Measurements from ENCODE around the gene STX16. TPM values are rescaled to one million over a fixed set of nuclear protein-coding genes. Genes with fewer than 3 reads are reported as not detected.
"Not testable (repeated sequence)": the region's sequence is repeated elsewhere in the genome, so short reads cannot be mapped to it uniquely, and the experiment has no call there.

The STX16 gene
- total RNA-seq, 1 experiment from 2014 or later: 86.0 TPM

DNA sequence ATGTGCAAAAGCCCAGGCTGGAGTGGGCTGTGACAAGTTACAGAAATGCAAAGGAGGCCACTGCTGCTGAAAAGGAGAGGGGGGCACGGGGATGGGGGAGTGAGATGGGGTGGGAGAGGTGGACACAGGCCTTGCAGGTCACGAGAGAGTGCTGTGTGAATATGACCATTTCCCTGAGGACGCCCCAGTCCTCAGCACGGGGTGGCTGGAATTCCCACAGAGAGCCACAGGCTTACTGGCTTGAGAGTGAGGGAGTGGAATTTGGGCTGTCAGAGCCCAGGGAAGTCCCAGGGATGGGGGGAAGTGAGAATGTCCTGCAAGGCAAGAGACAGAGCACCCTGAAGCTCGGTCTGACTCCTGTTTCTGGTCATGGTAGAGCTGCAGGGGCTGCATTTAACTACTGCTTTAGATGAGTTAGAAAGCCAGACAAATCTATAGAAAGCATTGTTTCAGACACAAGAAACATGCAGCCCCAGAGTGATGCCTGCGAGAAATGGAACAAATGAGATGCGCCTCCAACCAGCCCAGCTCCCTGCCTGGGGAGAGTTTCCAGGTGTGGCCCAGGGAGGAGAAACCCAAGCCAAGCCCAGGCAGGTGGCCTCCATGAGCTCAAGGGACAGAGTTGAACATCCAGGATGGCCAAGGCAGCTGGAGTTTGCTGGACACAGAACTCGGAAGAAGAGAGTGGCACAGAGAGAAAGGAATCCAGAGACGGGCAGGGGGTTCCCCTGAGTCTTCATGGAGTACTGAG lies 72.0 kb downstream of the STX16 start:
- no peak for DNase-seq
- TF ChIP-seq, protein P1, sequence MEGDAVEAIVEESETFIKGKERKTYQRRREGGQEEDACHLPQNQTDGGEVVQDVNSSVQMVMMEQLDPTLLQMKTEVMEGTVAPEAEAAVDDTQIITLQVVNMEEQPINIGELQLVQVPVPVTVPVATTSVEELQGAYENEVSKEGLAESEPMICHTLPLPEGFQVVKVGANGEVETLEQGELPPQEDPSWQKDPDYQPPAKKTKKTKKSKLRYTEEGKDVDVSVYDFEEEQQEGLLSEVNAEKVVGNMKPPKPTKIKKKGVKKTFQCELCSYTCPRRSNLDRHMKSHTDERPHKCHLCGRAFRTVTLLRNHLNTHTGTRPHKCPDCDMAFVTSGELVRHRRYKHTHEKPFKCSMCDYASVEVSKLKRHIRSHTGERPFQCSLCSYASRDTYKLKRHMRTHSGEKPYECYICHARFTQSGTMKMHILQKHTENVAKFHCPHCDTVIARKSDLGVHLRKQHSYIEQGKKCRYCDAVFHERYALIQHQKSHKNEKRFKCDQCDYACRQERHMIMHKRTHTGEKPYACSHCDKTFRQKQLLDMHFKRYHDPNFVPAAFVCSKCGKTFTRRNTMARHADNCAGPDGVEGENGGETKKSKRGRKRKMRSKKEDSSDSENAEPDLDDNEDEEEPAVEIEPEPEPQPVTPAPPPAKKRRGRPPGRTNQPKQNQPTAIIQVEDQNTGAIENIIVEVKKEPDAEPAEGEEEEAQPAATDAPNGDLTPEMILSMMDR (IDR thresholded peaks at IDR 0.05; ENCODE audit: unreplicated experiment): no peak
- CTCF ChIA-PET: interaction anchor here (0.6 to 1.0 kb wide), 3 partner anchors 25 to 1351 kb away, joined by 3 read pairs; no protein-coding TSS in a partner anchor
- H3K4me1 Mint-ChIP-seq (ENCODE audit: low read depth, unreplicated experiment): no peaks in the 10 kb centered on the region
- intact Hi-C loops (cut with micrococcal nuclease; ENCODE audit: unreplicated experiment): no loop called here
- no peaks in the 10 kb centered on the region for H3K36me3 Mint-ChIP-seq (ENCODE audit: insufficient read depth, unreplicated experiment)
- H3K27me3 Mint-ChIP-seq (ENCODE audit: unreplicated experiment): peaks cover 81% of the 10 kb centered on the region
- H3K4me3 Mint-ChIP-seq (ENCODE audit: low read depth, unreplicated experiment): no peak overlapping the region
- no TSS peak for BruUV-seq (replicated peaks)
- no peak overlapping the region for H3K27ac Mint-ChIP-seq (ENCODE audit: unreplicated experiment)
- no peaks in the 10 kb centered on the region for H3K9me3 Mint-ChIP-seq (ENCODE audit: low read depth, unreplicated experiment)

DNA sequence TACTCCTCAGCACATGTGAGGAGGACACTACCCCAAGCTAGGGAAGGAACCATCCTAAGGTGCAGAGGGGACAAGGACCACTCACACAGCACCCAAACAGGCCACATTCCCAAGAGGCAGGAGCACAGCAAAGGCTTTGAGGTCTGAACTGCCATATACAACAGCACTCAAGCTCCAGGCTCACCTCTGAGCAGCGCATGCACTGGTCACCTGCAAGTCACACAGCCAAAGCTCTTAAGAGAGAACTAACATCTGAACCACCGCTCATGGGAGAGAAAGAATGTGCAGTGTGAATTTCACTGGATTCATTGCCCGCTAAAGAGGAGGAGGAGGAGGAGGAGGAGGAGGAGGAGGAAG lies 72.5 kb downstream of the STX16 start:
- Mint-ChIP-seq H3K4me3 (ENCODE audit: low read depth, unreplicated experiment) (no peak overlapping the region), H3K36me3 (ENCODE audit: insufficient read depth, unreplicated experiment) (no peaks in the 10 kb centered on the region), H3K27ac (ENCODE audit: unreplicated experiment) (no peak overlapping the region), H3K9me3 (ENCODE audit: low read depth, unreplicated experiment) (no peaks in the 10 kb centered on the region), H3K4me1 (ENCODE audit: low read depth, unreplicated experiment) (no peaks in the 10 kb centered on the region), H3K27me3 (ENCODE audit: unreplicated experiment) (peaks cover 83% of the 10 kb centered on the region)
- no peak for DNase-seq
- TF ChIP-seq, protein P1 (IDR thresholded peaks at IDR 0.05; ENCODE audit: unreplicated experiment): no peak
- CTCF ChIA-PET: interaction anchor here (0.6 to 1.0 kb wide), 2 partner anchors 26 to 389 kb away, joined by 3 read pairs; no protein-coding TSS in a partner anchor
- no TSS peak for BruUV-seq (replicated peaks)
- intact Hi-C loops (cut with micrococcal nuclease; ENCODE audit: unreplicated experiment): no loop called here

DNA sequence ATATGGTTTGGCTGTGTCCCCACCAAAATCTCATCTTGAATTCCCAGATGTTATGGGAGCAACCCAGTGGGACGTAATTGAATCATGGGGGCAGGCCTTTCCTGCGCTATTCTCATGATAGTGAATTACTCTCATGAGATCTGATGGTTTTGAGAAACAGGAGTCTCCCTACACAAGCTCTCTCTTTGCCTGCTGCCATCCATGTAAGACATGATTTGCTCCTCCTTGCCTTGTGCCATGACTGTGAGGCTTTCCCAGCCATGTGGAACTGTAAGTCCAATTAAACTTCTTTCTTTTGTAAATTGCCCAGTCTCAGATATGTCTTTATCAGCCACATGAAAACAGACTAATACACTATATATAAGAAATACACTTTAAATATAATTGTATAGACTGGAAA lies 75.1 kb downstream of the STX16 start:
- H3K4me1 Mint-ChIP-seq (ENCODE audit: low read depth, unreplicated experiment); DNase-seq; H3K4me3 Mint-ChIP-seq (ENCODE audit: low read depth, unreplicated experiment); intact Hi-C loops (cut with micrococcal nuclease; ENCODE audit: unreplicated experiment); H3K36me3 Mint-ChIP-seq (ENCODE audit: insufficient read depth, unreplicated experiment); H3K27ac Mint-ChIP-seq (ENCODE audit: unreplicated experiment); BruUV-seq (replicated peaks); H3K9me3 Mint-ChIP-seq (ENCODE audit: low read depth, unreplicated experiment); CTCF ChIA-PET: not testable (repeated sequence)
- peaks cover 84% of the 10 kb centered on the region for H3K27me3 Mint-ChIP-seq (ENCODE audit: unreplicated experiment)

Other genes with a start within 250 kb of the STX16 start
- not detected in 2 replicates for gene APCDD1L, start 135.9 kb upstream of the STX16 start, total RNA-seq (2022)
- gene NPEPL1, start 41.5 kb downstream of the STX16 start, total RNA-seq (2022): 18.1 and 21.4 TPM in 2 replicates
- 0.59 TPM in 1 of 2 replicates, not detected in the other for gene GNAS-AS1, start 199.6 kb downstream of the STX16 start, total RNA-seq (2022)
- gene GNAS, start 201.4 kb downstream of the STX16 start, total RNA-seq (2022): 1,324 and 1,410 TPM in 2 replicates